Stimulated activated CD8-positive, alpha-beta memory T cell treated with anti-CD3 and anti-CD28 coated beads, Interleukin-12 subunit alpha, Interleukin-12 subunit beta, amount 100 ng/mL, for 4 hours (primary cell): ENCODE data around the gene GAK.
"Not testable (repeated sequence)": the region's sequence is repeated elsewhere in the genome, so short reads cannot be mapped to it uniquely, and the experiment has no call there.

Source experiments
- DNase-seq: peaks from one replicate; pipeline ENCODE4 v3.0.0-alpha.2; 2020; ENCODE audit warnings: low read depth

GAK gene

DNA sequence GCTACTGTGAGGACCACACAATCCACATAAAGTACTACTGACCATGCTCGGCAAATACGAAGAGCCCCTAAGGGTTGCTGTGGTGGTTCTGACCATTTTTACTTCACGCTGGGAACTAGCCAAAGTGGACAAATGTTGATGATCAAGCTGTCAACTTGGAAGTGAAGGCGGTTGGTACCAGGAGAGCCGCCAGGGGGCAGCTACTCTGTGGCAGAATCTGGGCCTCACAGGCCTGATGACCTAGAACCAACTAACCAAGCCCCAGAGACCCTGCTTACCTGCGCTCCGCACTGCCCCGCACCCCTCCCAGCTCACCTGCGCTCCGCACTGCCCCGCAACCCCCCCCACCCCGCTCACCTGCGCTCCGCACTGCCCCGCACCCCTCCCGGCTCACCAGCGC lies 5.6 kb downstream of the GAK start:
- no peak for DNase-seq

GRCh38 chr4:925771-926500 lies 6.2 kb downstream of the GAK start:
- DNase-seq: no peak

GRCh38 chr4:925171-925570 lies 6.9 kb downstream of the GAK start:
- DNase-seq: no peak

DNA sequence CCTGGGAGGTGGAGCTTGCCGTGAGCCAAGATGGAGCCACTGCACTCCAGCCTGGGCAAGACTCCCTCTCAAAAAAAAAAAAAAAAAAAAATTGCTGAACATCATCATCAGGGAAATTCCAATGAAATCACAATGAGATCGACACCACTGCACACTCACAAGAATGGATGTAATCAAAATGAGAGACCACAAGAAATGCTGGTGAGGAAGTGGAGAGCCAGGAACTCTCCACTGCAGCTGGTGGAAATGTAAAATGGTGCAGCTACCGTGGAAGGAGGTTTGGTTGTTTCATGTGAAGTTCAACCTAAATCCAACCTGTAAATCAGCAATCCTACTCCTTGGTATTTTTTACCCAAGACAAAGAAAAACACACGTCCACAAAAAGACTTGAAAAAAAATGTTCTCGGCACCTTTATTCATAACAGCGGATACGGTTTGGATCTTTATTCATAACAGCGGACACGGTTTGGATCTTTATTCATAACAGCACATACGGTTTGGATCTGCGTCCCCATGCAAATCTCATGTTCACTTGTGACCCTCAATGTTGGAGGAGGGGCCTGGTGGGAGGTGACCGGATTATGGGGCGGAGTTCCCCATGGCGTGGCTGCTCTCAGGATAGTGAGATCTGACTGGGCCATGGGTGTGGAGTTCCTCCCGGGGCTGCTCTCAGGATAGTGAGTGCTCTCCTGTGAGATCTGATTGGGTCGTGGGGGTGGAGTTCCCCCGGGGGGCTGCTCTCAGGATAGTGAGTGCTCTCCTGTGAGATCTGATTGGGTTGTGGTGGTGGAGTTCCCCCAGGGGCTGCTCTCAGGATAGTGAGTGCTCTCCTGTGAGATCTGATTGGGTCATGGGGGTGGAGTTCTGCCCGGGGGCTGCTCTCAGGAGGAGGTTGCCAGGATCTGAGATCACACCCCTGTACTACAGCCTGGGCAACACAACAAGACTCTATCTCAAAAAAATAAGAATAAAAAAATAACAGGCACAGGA lies 7.7 kb downstream of the GAK start:
- DNase-seq: no peak

- DNase-seq: no peak
These were observed 10.2 kb downstream of the GAK start for GRCh38 chr4:921830-922331.

DNA sequence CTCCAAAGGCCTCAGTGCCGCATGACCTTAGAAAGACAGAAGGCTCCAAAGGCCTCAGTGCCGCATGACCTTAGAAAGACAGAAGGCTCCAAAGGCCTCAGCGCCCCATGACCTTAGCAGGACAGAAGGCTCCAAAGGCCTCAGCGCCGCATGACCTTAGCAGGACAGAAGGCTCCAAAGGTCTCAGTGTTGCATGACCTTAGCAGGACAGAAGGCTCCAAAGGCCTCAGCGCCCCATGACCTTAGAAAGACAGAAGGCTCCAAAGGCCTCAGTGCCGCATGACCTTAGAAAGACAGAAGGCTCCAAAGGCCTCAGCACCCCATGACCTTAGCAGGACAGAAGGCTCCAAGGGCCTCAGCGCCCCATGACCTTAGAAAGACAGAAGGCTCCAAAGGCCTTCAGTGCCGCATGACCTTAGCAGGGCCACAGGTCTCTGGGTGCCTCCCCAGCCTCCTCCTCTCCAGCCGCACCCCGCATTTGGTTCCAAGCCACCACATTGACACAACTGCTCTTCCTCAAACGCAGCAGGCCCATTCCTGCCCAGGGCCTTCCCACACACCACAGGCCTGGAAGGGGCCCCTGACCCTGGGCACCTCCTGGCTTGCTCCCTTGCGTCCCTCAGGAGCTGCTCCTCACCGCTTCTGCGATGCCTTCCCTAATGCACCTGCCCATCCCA lies 13.0 kb downstream of the GAK start:
- DNase-seq: not testable (repeated sequence)

- not testable (repeated sequence) for DNase-seq
These were observed 13.5 kb downstream of the GAK start for GRCh38 chr4:918591-918990.

DNA sequence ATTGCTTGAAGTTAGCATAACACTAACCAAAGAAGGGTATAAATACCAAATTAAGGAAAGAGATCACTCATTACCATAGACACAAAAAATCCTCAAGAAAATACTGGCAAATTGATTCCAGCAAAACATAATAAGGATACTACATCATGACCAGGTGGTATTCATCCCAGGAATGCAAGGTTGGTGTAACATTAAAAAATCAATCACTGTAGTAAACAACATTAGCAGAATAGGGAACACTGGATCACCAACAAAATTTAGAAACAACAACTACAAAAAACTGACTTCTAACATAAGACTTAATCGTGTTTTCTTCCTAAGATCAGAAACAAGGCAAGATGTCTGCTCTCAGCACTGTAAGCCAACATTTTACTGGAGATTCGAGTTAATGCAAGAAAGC lies 14.1 kb downstream of the GAK start:
- DNase-seq: no peak

GRCh38 chr4:917466-917865 lies 14.7 kb downstream of the GAK start:
- DNase-seq: no peak

- no peak for DNase-seq
These were observed 16.5 kb downstream of the GAK start for GRCh38 chr4:915595-915994.

DNA sequence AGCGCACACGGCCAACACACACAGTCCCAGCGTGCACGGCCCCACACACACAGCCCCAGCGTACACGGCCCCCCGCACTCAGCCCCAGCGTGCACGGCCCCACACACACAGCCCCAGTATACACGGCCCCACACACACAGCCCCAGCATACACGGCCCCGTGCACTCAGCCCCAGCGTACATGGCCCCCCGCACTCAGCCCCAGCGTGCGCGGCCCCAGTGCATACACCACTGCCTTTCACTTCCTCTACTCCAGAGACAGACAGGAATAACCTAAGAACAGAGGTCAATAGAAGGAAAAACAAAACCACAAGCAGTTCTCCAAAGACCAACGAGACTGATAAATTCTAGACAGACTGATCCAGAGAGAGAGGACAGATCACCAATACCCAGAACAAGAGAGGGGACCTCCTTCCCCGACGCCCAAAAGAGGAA lies 17.1 kb downstream of the GAK start:
- no peak for DNase-seq

DNA sequence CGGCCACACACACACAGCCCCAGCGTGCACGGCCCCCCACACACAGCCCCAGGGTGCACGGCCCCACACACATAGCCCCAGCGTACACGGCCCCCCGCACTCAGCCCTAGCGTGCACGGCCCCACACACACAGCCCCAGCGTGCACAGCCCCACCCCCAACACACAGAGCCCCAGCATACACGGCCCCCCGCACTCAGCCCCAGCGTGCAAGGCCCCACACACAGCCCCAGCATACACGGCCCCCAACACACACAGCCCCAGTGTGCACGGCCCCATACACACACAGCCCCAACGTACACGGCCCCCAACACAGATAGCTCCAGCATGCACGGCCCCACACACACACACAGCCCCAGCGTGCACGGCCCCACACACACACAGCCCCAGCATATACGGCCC lies 17.6 kb downstream of the GAK start:
- DNase-seq: no peak

DNA sequence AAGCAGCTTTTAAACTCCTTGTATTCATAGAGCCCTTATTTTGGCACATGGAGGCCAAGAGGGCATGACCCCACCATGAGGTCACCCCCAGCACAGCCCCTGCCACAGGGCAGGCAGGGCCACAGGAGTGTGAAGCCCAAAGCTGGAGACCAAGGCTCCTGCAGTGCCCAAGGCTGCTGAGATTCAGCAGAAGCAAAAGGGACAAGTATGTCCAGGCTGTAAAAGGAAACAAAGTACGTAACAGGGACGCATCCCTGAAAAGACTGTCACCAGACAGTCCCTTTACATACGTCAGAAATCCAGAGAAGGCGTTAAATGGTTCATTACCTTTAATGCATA lies 18.9 kb downstream of the GAK start:
- DNase-seq: no peak

GRCh38 chr4:912548-913279 lies 19.4 kb downstream of the GAK start:
- no peak for DNase-seq

- DNase-seq: no peak
These were observed 20.1 kb downstream of the GAK start for GRCh38 chr4:911871-912490.

- DNase-seq: no peak
These were observed 20.8 kb downstream of the GAK start for GRCh38 chr4:911221-911751.

DNA sequence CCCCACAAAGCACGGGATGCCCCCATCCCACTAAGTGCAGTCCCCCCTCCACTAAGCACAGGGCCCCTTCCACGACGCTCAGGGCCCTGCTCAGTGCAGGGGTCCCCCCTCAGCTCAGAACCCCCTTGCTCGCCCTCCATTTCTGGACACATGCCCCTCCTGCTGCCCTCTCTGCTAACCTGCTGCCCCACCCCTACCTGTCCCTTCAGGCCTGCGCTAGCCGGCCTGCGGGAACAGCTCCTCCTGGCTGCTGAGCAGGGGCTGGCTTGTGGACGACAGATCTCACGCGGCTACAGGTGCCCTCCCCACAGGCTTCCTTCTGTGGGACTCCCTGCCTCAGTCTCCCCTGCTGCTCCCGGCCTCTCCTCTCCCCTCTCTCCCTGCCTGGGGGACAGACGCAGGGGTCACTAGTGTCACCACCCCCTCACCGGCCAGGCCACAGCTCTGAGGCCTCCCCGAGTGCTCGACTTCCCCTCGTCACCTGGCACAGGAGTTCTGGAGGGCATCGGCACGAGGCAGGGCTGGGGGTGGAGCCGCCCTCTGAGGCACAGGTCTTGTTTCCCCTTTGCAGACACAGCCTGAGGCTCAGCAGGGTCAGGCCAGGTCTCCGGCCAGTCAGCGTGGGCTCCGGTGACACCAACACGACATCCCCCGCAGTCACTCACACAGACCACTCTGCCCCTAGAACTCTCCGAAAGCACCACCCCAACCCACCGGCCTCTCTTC lies 21.6 kb downstream of the GAK start:
- no peak for DNase-seq

- no peak for DNase-seq
These were observed 22.3 kb downstream of the GAK start for GRCh38 chr4:909821-910220.

DNA sequence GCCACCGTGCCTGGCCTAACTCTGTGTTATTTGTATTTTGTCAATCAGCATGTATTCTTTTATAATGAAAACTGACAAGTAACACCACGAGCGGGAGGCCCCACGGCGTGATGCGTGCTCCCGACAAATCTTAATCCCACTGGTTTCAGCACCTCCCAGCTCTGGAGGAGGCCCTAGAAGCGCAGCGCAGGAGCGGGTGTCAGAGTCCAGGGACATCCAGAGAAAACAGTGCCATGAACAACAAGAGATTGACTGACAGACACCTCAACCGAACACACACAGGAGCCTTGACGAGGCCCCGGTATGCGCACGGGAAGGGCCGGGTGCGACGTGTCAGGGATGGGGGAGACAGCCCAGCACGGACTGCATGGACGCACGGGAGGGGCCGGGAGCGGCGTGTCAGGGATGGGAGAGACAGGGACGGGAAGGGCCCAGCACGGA lies 23.0 kb downstream of the GAK start:
- no peak for DNase-seq

- no peak for DNase-seq
These were observed 24.3 kb downstream of the GAK start for GRCh38 chr4:907691-908425.
